H9 (cell line): ENCODE measurements around the gene MED31. TPM values are rescaled to one million over a fixed set of nuclear protein-coding genes. Genes with fewer than 3 reads are reported as not detected.

Experiments used
- microRNA-seq: library from miRNA; unstranded; fragments of <30 nt; microRNA quantifications from one replicate; pipeline ENCODE4, GENCODE V29; 2020; ENCODE audit warnings: borderline microRNAs expressed
- total RNA-seq: library from RNA; stranded (reverse); gene quantifications from 2 replicates; pipeline ENCODE4 v1.2.1, GENCODE V29; 2021

MED31 gene
- total RNA-seq, 1 experiment from 2014 or later, result 11.8 TPM

Small RNA genes within 50 kb of the gene (microRNA-seq; reads per million reads assigned to microRNA genes)
- gene MIR4520-1 (not detected), gene MIR4520-2 (not detected)

Other genes with a start within 250 kb of the MED31 start
- gene AIPL1, start 216.5 kb downstream of the MED31 start, total RNA-seq, result 0.24 and 0.57 TPM in 2 replicates
- 91.6 and 92.5 TPM in 2 replicates for gene PIMREG, start 207.2 kb downstream of the MED31 start, total RNA-seq
- gene PITPNM3, start 95.0 kb downstream of the MED31 start, total RNA-seq, result 2.7 and 3.4 TPM in 2 replicates
- 37.2 and 37.4 TPM in 2 replicates for gene KIAA0753, start 10.9 kb downstream of the MED31 start, total RNA-seq
- 170 and 188 TPM in 2 replicates for gene TXNDC17, start 10.5 kb downstream of the MED31 start, total RNA-seq
- gene C17orf100, start 157 bp upstream of the MED31 start, total RNA-seq, result 0.70 and 1.1 TPM in 2 replicates
- gene SLC13A5, start 61.8 kb upstream of the MED31 start, total RNA-seq, result 1.4 and 1.6 TPM in 2 replicates
- not detected in 2 replicates for gene XAF1, start 104.4 kb upstream of the MED31 start, total RNA-seq
- gene FBXO39, start 124.6 kb upstream of the MED31 start, total RNA-seq, result not detected in 2 replicates
- not detected in 2 replicates for gene TEKT1, start 180.1 kb upstream of the MED31 start, total RNA-seq